GF-D8 (cell line): ENCODE measurements around the gene AGTR1.
"Not testable (repeated sequence)": the region's sequence is repeated elsewhere in the genome, so short reads cannot be mapped to it uniquely, and the experiment has no call there.

ENCODE experiments used
- DNase-seq: peaks from one replicate; lab custom pipeline; 2025; lab: John Stamatoyannopoulos, UW

Gene AGTR1

DNA sequence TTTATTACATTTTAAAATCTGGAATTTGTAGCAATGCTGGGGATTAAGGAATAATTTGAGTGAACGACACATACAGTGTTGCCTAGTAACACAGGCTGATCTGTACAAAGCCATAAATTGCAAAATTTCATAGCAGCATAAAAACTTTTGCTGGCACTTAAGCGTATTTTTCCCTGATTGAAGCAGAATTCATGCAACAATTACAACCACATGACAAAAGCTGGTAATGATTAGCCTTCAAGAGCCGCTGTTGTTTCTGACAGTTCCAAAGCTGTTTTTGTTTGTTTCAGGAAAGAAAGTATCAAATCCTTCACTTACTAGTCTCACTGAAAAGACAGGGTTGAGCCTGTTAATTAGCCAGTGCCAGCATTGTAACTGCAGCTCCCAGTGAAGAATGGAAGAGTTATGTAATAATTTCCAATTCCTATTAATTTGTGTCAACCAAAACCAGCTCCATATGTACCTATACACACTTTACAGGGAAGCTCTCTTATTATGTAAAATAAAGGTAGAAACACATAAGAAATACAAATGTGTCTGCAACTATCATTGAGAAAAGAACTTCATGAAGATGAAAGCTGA is 60.7 kb downstream of the AGTR1 start:
- DNase-seq, result no peak

DNA sequence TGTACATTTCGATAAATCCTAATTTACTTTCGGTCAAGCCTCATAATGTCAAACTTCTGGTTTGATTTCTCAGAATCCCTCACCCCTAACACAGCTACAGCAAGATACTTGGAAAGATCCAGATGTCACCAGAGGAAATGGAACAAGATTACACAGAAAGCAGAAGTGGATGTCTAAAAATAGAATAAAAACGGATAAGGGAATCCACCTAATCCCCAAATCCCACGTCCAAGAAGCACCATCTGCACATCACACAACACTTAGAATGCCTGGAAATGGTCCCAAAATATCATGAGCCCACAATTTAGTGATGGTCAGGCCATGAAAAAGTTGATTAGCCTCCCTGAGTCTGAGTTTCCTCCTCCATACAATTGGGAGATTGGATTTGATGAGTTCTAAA is 61.7 kb downstream of the AGTR1 start:
- DNase-seq, result no peak

DNA sequence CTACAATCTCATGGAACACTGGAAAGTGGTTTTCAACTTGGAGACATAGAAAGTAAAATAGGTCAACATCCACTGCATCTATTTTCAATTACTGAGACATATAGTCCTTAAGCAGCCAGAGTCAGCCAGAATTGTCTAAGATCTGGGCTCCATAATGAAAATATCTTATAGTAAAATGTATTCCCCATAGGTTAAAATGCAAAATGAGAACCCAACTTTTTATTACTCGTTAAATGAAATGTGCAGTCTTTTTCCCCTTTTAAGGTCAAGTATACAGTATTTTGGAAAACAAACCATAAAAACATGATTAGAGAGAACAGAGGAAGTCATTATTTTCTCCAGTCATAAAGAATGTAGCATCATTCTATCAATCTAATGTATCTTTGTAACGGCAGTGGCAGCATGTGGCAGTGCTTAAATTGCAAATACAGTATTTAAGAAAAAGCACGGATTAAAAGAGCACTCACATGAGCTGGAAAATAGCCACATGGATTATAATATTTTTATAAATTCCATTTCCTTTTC is 65.5 kb downstream of the AGTR1 start:
- no peak for DNase-seq

DNA sequence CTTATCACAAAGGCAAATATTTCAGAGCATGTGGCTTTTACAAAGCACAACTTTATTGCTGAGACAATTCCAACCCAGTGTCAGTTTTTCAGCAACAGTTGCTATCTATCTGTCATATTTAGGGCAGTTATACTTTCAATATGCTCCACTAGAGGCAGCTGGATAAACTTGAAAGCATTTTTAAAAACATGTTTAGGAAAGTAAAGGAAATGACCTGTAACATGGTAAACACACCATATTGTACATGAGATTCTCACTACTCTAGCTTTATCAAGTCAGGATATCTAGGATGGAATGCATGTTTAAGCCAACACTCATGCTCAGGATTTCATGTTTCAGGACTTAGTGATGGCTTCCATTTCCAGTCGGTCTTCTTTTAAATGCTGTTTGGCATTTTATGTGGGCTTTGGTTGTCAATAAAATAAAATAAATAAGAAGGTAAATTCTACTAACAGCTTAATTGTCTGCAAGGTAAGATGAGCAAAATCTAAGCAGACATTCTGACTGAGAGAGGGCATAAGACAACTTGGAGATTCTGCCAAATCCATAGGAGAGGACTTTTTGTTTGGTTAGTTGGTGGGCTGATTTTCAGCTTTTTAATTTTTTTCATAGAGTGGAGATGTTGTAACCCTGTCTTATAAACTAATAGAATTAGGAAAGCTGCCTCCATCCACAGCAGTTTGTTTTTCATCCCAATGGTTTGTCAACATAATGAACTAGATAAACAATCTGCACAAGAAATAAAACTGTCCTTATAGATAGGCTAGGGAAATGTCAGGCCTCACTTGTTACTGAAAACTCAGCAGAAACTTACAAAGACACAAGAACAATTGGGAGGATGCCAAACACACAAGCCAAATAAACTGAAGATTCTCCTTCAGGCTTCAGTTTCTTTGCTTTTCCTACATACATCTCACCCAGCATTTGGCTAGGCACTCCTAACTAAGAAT is 66.6 kb downstream of the AGTR1 start:
- no peak for DNase-seq

DNA sequence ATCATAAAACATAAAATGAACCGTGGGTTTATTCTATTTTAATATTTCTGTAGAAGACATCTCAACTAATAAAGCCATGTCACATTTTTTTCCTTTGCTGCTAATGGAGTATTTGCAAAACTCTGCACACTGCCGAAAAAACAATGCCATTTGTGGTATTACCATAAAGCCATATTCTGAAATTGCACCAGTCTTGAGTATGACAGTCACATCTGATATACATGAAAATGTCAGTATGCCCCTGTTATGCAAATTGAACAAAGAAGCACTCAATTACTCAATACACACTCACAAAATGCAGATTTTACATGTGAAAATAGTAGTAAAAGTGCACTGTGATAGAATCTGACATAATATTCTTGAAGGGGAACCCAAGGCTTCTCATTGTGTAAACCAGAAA is 74.7 kb downstream of the AGTR1 start:
- no peak for DNase-seq

DNA sequence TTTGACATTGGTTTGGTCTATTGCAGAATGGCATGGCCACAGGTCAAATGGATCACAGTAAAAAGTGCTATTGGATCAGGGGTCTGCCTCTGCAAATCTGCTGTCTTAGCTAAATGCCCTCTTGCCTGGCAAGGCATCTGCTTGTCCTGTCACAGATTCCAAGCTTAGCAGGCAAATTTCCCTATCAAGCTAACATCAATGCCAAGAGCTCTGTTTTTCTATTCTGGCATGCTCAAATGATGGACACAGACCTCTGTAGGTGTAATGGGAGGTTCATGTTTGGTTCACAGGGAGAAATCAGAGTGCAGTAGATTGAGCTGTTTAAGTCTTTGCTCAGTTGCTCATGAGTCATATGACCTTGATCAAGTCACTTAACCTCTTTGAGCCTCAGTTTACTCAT is 75.1 kb downstream of the AGTR1 start:
- no peak for DNase-seq

DNA sequence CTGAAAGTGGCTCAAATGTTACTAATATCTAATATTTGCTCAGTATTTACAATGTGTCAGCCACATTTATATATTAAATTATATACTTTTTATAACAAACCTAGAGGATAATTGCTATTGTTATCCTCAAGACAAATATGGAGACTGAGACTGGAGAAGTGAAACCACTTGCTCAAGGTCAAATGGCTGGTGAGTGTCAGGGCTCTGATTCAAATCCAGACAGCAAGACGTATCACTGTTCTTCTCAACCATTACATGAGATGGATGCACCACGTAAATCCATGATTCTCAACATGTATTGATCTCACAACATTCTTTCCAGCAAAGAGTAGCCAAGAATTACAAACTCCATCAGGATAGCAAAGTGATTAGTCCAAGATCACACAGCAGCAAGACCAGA is 76.1 kb downstream of the AGTR1 start:
- DNase-seq, result no peak

DNA sequence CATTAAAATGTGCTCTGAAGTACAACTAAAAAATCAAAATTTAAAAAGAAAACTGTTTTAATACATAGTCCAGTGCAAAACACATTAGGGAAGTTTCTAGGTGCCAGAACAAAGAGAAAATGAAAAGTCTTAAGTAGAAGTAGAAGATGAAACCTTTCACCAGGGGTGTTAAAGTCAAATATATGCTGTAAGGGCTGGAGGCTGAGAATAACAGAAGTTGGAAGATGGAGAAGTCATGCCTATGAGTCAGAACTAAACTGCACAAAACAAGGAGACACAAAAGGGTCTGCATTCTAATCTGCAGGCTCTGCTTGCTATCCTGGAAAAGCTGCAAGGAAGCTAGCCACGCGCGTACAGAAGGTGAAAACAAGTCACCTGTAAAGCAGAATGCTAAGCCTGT is 81.2 kb downstream of the AGTR1 start:
- DNase-seq, result no peak

DNA sequence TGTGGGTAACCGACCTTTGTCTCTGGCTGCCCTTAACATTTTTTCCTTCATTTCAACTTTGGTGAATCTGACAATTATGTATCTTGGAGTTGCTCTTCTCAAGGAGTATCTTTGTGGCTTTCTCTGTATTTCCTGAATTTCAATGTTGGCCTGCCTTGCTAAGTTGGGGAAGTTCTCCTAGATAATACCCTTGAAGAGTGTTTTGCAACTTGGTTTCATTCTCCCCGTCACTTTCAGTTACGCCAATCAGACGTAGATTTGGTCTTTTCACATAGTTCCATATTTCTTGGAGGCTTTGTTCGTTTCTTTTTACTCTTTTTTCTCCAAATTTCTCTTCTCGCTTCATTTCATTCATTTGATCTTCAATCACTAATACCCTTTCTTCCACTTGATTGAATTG is 87.3 kb downstream of the AGTR1 start:
- DNase-seq, result not testable (repeated sequence)

DNA sequence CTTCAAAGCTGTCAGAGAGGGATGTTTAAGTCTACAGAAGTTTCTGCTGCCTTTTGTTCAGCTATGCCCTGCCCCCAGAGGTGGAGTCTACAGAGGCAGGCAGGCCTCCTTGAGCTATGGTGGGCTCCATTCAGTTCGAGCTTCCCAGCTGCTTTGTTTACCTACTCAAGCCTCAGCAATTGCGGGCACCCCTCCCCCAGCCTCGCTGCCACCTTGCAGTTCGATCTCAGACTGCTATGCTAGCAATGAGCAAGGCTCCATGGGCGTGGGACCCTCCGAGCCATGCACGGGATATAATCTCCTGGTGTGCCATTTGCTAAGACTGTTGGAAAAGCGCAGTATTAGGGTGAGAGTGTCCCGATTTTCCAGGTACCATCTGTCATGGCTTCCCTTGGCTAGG is 88.5 kb downstream of the AGTR1 start:
- not testable (repeated sequence) for DNase-seq

DNA sequence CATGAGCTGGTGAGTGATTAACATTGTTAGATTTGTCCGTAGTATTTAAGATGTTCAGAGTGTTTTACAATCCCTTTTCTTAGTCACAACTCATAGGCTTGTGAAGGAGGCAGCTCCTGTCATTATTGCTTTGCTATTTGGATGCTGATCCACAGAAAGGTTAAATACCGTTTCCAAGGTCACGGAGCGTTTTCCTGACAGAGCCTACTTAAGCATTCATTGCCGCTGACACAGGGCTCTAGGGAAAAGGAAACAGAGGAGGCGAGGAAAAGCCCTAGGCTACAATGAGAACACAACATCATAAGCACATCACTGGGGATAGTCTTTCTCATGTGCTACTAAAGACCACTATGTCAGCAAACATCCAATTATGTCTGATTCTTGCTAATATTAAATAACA is 91.4 kb downstream of the AGTR1 start:
- DNase-seq, result no peak

DNA sequence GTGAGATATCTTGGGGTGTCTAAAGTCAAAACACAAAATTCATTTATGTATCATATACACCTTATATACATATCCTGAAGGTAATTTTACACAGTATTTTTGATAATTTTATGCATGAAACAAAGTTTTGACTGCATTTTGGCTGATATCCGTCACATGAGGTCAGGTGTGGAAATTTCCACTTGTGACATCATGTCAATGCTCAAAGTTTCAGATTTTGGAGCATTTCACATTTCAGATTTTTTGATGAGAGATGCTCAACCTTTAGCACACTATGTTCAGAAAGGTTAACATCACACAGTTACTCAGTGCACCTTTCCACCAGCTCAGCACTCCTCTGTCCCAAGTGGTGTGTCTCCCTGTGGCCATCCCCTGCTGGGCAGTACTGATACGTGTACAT is 92.2 kb downstream of the AGTR1 start:
- no peak for DNase-seq

DNA sequence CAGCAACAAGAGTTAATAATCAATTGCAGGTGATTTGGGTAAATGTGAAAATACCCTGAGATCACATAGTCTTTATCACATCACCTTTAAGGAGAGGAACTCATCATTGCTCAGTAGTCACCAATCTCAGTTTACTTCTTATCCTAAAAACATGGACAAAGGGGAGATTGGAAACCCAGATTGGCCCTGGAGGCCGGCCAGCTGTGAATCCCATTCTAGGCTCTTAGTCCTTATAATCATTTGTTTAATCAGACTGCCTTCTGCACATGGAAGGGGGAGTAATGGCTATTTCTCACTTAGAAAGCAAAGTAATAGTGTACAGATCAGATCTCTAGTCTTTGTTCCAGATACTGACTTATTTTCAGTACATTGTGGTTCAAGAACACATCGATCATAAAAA is 92.7 kb downstream of the AGTR1 start:
- no peak for DNase-seq

DNA sequence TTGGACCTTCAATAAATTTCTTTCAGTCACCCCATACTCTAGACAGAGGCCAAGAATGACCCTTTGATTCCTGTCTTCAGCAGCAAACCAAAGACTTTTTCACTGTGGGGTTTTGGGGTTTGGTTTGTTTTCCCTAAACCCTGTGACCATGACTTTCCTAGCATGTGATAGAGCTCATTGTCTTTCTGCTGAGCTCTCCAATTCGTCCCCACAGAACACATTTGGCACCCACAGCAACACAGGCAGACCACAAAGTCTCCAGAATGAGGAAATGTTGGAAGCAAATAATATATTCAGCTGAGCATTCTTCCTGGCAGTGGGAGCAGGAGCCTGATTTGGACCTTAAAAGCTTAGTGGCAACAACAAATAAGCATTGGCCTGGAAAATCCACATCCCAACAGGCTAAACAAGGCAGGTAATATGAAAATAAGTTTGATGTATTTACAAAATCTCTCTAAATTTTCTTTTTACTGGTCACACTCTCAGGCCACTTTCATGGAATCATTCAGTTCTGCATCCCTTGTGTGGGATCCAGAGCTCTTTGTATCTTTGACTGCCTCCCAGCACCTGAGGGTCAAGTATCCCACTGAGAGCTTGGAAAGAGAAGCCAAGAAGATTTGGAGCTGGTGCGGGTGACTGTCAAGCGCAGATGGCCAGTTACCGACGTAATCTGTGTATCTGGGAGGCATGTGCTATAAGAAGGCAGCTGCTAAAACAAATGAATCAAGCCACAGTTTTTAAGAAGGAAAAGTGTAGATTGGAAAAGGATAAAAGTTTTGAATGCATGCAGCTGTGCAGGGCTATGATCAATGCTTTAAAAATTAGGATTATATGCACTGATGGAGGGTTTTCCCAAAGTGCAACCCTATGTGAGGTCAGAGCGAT is 93.4 kb downstream of the AGTR1 start:
- no peak for DNase-seq

DNA sequence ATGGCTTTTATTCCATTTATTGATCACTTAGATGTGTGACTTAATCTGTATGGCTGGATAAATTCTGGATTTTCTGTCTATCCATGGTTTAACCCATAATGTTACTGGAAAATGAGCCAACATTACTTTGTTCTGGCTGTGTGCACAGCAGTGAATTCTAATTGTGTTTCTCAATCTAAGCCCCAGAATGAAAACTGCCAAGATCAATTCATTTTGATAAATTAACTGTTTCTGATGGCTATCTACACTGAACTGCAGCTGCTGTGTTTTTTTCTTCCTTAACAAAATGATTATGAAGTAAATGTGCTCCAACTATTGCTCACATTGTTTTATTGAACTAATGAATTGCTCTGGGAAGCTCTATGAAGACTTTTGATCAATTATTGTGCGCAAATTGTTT is 94.2 kb downstream of the AGTR1 start:
- DNase-seq, result no peak

DNA sequence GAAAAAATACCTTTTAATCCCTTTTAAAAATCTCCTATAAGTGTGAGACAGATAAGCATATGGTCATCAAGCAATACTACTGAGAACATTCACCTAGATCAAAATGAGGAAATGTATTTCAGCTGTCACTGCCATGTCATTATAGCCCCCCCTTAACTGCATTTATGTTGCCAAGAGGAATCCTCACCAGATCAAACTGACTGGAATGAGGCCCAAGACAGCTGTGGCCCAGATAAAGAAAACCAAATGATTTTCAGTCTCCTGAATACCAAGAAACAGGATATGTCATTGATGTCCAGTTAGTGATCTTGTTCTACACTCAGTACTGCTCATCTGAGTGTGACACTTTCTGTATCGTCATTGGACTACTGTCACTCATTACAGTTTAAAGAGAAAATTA is 94.8 kb downstream of the AGTR1 start:
- no peak for DNase-seq
